ENCODE data around the gene ATP2B3. TPM values are rescaled to one million over a fixed set of nuclear protein-coding genes. Genes with fewer than 3 reads are reported as not detected.

Gene ATP2B3
- total RNA-seq, 1 donor from 2014 or later, result 0.21 TPM

GRCh38 chrX:153530411-153531129 lies 13.1 kb downstream of the ATP2B3 start:
- no peaks in the 10 kb centered on the region for H3K9me3 Mint-ChIP-seq (ENCODE audit: unreplicated experiment)
- TF ChIP-seq CTCF (IDR thresholded peaks at IDR 0.05), result no peak

GRCh38 chrX:153533091-153533490 lies 15.6 kb downstream of the ATP2B3 start:
- DNase-seq (ENCODE audit: extremely low spot score, unreplicated experiment), result no peak
- no peaks in the 10 kb centered on the region for H3K4me1 Mint-ChIP-seq (ENCODE audit: unreplicated experiment)
- TF ChIP-seq CTCF (IDR thresholded peaks at IDR 0.05), result no peak
- no peaks in the 10 kb centered on the region for H3K36me3 Mint-ChIP-seq (ENCODE audit: unreplicated experiment)
- peaks cover 2% of the 10 kb centered on the region for H3K27me3 Mint-ChIP-seq (ENCODE audit: unreplicated experiment)
- H3K4me3 Mint-ChIP-seq (ENCODE audit: unreplicated experiment), result no peak overlapping the region
- no peaks in the 10 kb centered on the region for H3K9me3 Mint-ChIP-seq (ENCODE audit: unreplicated experiment)
- no peak overlapping the region for H3K27ac Mint-ChIP-seq (ENCODE audit: unreplicated experiment)

More at GRCh38 chrX:153530411-153531129, 13.1 kb downstream of the ATP2B3 start:
- no peak overlapping the region for H3K27ac Mint-ChIP-seq (ENCODE audit: unreplicated experiment)
- H3K4me3 Mint-ChIP-seq (ENCODE audit: unreplicated experiment), result no peak overlapping the region
- H3K4me1 Mint-ChIP-seq (ENCODE audit: unreplicated experiment), result no peaks in the 10 kb centered on the region
- H3K36me3 Mint-ChIP-seq (ENCODE audit: unreplicated experiment), result no peaks in the 10 kb centered on the region
- H3K27me3 Mint-ChIP-seq (ENCODE audit: unreplicated experiment), result peaks cover 5% of the 10 kb centered on the region
- DNase-seq (ENCODE audit: extremely low spot score, unreplicated experiment), result no peak

- no peaks in the 10 kb centered on the region for H3K4me1 Mint-ChIP-seq (ENCODE audit: unreplicated experiment)
- H3K27ac Mint-ChIP-seq (ENCODE audit: unreplicated experiment), result no peak overlapping the region
- no peaks in the 10 kb centered on the region for H3K36me3 Mint-ChIP-seq (ENCODE audit: unreplicated experiment)
- H3K27me3 Mint-ChIP-seq (ENCODE audit: unreplicated experiment), result no peaks in the 10 kb centered on the region
- DNase-seq (ENCODE audit: extremely low spot score, unreplicated experiment), result no peak
- TF ChIP-seq CTCF (IDR thresholded peaks at IDR 0.05), result no peak
- no peaks in the 10 kb centered on the region for H3K9me3 Mint-ChIP-seq (ENCODE audit: unreplicated experiment)
- H3K4me3 Mint-ChIP-seq (ENCODE audit: unreplicated experiment), result no peak overlapping the region
Measured at GRCh38 chrX:153537080-153537479, 19.6 kb downstream of the ATP2B3 start.

- H3K4me3 Mint-ChIP-seq (ENCODE audit: unreplicated experiment), result no peak overlapping the region
- TF ChIP-seq CTCF (IDR thresholded peaks at IDR 0.05), result no peak
- no peaks in the 10 kb centered on the region for H3K27me3 Mint-ChIP-seq (ENCODE audit: unreplicated experiment)
- H3K27ac Mint-ChIP-seq (ENCODE audit: unreplicated experiment), result no peak overlapping the region
- H3K36me3 Mint-ChIP-seq (ENCODE audit: unreplicated experiment), result no peaks in the 10 kb centered on the region
- DNase-seq (ENCODE audit: extremely low spot score, unreplicated experiment), result no peak
- no peaks in the 10 kb centered on the region for H3K4me1 Mint-ChIP-seq (ENCODE audit: unreplicated experiment)
- H3K9me3 Mint-ChIP-seq (ENCODE audit: unreplicated experiment), result no peaks in the 10 kb centered on the region
Measured at GRCh38 chrX:153537526-153538295, 20.3 kb downstream of the ATP2B3 start.

GRCh38 chrX:153538424-153538823 lies 21.0 kb downstream of the ATP2B3 start:
- TF ChIP-seq CTCF (IDR thresholded peaks at IDR 0.05), result no peak
- DNase-seq (ENCODE audit: extremely low spot score, unreplicated experiment), result no peak
- no peaks in the 10 kb centered on the region for H3K27me3 Mint-ChIP-seq (ENCODE audit: unreplicated experiment)
- no peak overlapping the region for H3K4me3 Mint-ChIP-seq (ENCODE audit: unreplicated experiment)
- H3K27ac Mint-ChIP-seq (ENCODE audit: unreplicated experiment), result no peak overlapping the region
- H3K4me1 Mint-ChIP-seq (ENCODE audit: unreplicated experiment), result no peaks in the 10 kb centered on the region
- no peaks in the 10 kb centered on the region for H3K36me3 Mint-ChIP-seq (ENCODE audit: unreplicated experiment)
- no peaks in the 10 kb centered on the region for H3K9me3 Mint-ChIP-seq (ENCODE audit: unreplicated experiment)
